Sigmoid colon (tissue), 7 donors: ENCODE data around the gene SLF2. TPM values are rescaled to one million over a fixed set of nuclear protein-coding genes. Genes with fewer than 3 reads are reported as not detected.

Experiments used
- DNase-seq: peaks from one replicate; pipeline ENCODE4 v3.0.0-alpha.2; 2019
- H3K27ac ChIP-seq, 4 donors: fragments of 200-600 bp; sonication (generic); one replicate each; pipeline ENCODE4 v1.5.1; 2016 to 2019; ENCODE audit warnings: mild to moderate bottlenecking in 1 of 4
- H3K27me3 ChIP-seq, 3 donors: fragments of 200-600 bp; sonication (generic); one replicate each; pipeline ENCODE4 v1.5.1; 2019; ENCODE audit warnings: mild to moderate bottlenecking in 1 of 3
- H3K36me3 ChIP-seq, 4 donors: fragments of 200-600 bp; sonication (generic); one replicate each; pipeline ENCODE4 v1.5.1; 2016 to 2019
- H3K4me1 ChIP-seq, 4 donors: fragments of 200-600 bp; sonication (generic); one replicate each; pipeline ENCODE4 v1.5.1; 2017 to 2019
- H3K4me3 ChIP-seq, 4 donors: fragments of 200-600 bp; sonication (generic); one replicate each; pipeline ENCODE4 v1.5.1; 2017 to 2019; ENCODE audit warnings: mild to moderate bottlenecking in 2 of 4, moderate library complexity in 1 of 4
- H3K9me3 ChIP-seq, 4 donors: fragments of 200-600 bp in 3 of 4; sonication (generic) in 3 of 4; one replicate each; pipeline versions ENCODE4 v1.5.1 to v1.6.1; 2013 to 2019
- CTCF ChIP-seq, 4 experiments: fragments of 450-650 bp in 3 of 4; fragments of 200-600 bp in 1 of 4; IDR thresholded peaks; one replicate each; pipeline ENCODE4 v1.5.1; 2016 to 2019; ENCODE audit warnings: antibody characterized with exemption in 4 of 4, mild to moderate bottlenecking in 3 of 4, moderate library complexity in 2 of 4
- POLR2AphosphoS5 ChIP-seq, 4 donors: sonication (generic); formaldehyde crosslinking; IDR thresholded peaks; one replicate each; pipeline ENCODE4 v1.6.1; 2017; ENCODE audit warnings: antibody characterized with exemption in 4 of 4
- WGBS, 2 donors: extraction: QIAGEN DNeasy Blood & Tissue Kit; methylation state at CpG; one replicate each; pipeline ENCODE4 v1.1.7; 2013; 5-methylcytosine and 5-hydroxymethylcytosine counted together
- intact Hi-C: fragments of 100-400 bp; cut with DNase I; formaldehyde crosslinking; loops from one replicate; pipeline ENCODE4 v1.15.1; 2023
- polyA plus RNA-seq, 3 donors: library from polyadenylated mRNA; stranded (reverse); fragments of 200-250 nt; gene quantifications; one replicate each; pipeline ENCODE4 v1.2.3, GENCODE V29; 2013
- small RNA-seq, 3 donors: library from RNA; depleted of rRNA; stranded (forward); fragments of <200 nt; gene quantifications; one replicate each; pipeline ENCODE3, GENCODE V24; 2016
- total RNA-seq, 4 donors: library from RNA; depleted of rRNA; stranded (reverse); fragments of >200 nt; gene quantifications; one replicate each; pipeline ENCODE4 v1.1.0, GENCODE V29; 2016
- donor health status: healthy with polysubstance abuse.
- donor health status: Bipolar disorder and iron deficiency.
- donor health status: healthy.

Gene SLF2
- total and polyA plus RNA-seq, 7 donors, result 3.2 to 49.9 (median 31.8) TPM

- DNase-seq, result peak; percentile 90
- WGBS, 2 donors, result 15 to 24% methylated on average over 11 of the region's 11 CpGs
- H3K9me3 ChIP-seq, result no peaks in the 10 kb centered on the region
- no peaks in the 10 kb centered on the region for H3K36me3 ChIP-seq
- H3K27me3 ChIP-seq, result peaks cover 0 to 18% (median 6%) of the 10 kb centered on the region in 3 donors
- peaks cover 0 to 31% (median 28%) of the 10 kb centered on the region in 4 donors for H3K4me1 ChIP-seq
- H3K4me3 ChIP-seq, result no peak overlapping the region
- H3K27ac ChIP-seq, result no peak overlapping the region
- TF ChIP-seq CTCF (IDR thresholded peaks at IDR 0.05) (peak; percentile 78 to 97 (median 94)), POLR2AphosphoS5 (IDR thresholded peaks at IDR 0.05) (no peak)
- intact Hi-C loops, result no loop called here
Measured at GRCh38 chr10:101014230-101014884, 101.6 kb downstream of the SLF2 start.

Small RNA genes within 50 kb of the gene (small RNA-seq; reads per million reads assigned to genes)
- gene MIR608 (0 reads per million in 3 donors), gene RF00019 (0 reads per million in 3 donors)

Other genes starting within 250 kb of the SLF2 start
- not detected for gene PAX2, start 167.4 kb upstream of the SLF2 start, total RNA-seq
- gene PAX2, start 167.4 kb upstream of the SLF2 start, polyA plus RNA-seq, result not detected
- 1 to 10 TPM in 2 of 4 donors, under 1 TPM in 2; 0.49 to 2.2 (median 0.90) TPM for gene SEMA4G, start 56.5 kb downstream of the SLF2 start, total RNA-seq
- gene SEMA4G, start 56.5 kb downstream of the SLF2 start, polyA plus RNA-seq, result 10 to 100 TPM; 33.1 to 65.8 (median 41.4) TPM
- 100 to 1,000 TPM in 1 of 4 donors, 10 to 100 TPM in 3; 81.3 to 119 (median 91.7) TPM for gene MRPL43, start 74.5 kb downstream of the SLF2 start, total RNA-seq
- 100 to 1,000 TPM in 1 of 3 donors, 10 to 100 TPM in 2; 73.8 to 111 (median 78.7) TPM for gene MRPL43, start 74.5 kb downstream of the SLF2 start, polyA plus RNA-seq
- gene TWNK, start 74.6 kb downstream of the SLF2 start, total RNA-seq, result 1 to 10 TPM; 3.3 to 4.6 (median 4.1) TPM
- gene TWNK, start 74.6 kb downstream of the SLF2 start, polyA plus RNA-seq, result 1 to 10 TPM; 2.4 to 9.0 (median 2.8) TPM
- 100 to 1,000 TPM in 3 of 4 donors, 10 to 100 TPM in 1; 82.3 to 169 (median 116) TPM for gene LZTS2, start 86.8 kb downstream of the SLF2 start, total RNA-seq
- 10 to 100 TPM; 10.9 to 36.7 (median 23.4) TPM for gene LZTS2, start 86.8 kb downstream of the SLF2 start, polyA plus RNA-seq
- 1 to 10 TPM in 3 of 4 donors, under 1 TPM in 1; 0.16 to 2.4 (median 1.3) TPM for gene PDZD7, start 118.2 kb downstream of the SLF2 start, total RNA-seq
- under 1 TPM in 2 of 3 donors, not detected in 1; 0.60 to 0.70 TPM for gene PDZD7, start 118.2 kb downstream of the SLF2 start, polyA plus RNA-seq
- gene SFXN3, start 118.3 kb downstream of the SLF2 start, total RNA-seq, result 10 to 100 TPM; 17.5 to 57.1 (median 43.5) TPM
- gene SFXN3, start 118.3 kb downstream of the SLF2 start, polyA plus RNA-seq, result 10 to 100 TPM in 2 of 3 donors, 1 to 10 TPM in 1; 9.5 to 16.9 (median 11.4) TPM
- gene KAZALD1, start 149.0 kb downstream of the SLF2 start, total RNA-seq, result 1 to 10 TPM in 3 of 4 donors, under 1 TPM in 1; 0.49 to 3.9 (median 3.0) TPM
- 10 to 100 TPM; 15.6 to 40.2 (median 25.7) TPM for gene KAZALD1, start 149.0 kb downstream of the SLF2 start, polyA plus RNA-seq
- not detected for gene TLX1, start 218.3 kb downstream of the SLF2 start, total RNA-seq
- gene TLX1, start 218.3 kb downstream of the SLF2 start, polyA plus RNA-seq, result under 1 TPM in 1 of 3 donors, not detected in 2; 0.07 TPM